Esophagus squamous epithelium (tissue), 5 donors: ENCODE data around the gene TRIM46. TPM values are rescaled to one million over a fixed set of nuclear protein-coding genes. Genes with fewer than 3 reads are reported as not detected.

ENCODE experiments used
- DNase-seq: peaks from one replicate; lab custom pipeline; 2025; lab: John Stamatoyannopoulos, UW
- H3K27ac ChIP-seq, 4 donors: fragments of 200-600 bp; sonication (generic); one replicate each; pipeline ENCODE4 v1.5.1; 2016 to 2019; ENCODE audit warnings: mild to moderate bottlenecking in 1 of 4
- H3K27me3 ChIP-seq, 4 donors: fragments of 200-600 bp; sonication (generic); 1 replicate in 3 of 4; 2 replicates in 1 of 4; pipeline versions ENCODE4 v1.5.1 to v1.6.0; 2017 to 2021; ENCODE audit warnings: antibody characterized with exemption in 1 of 4
- H3K36me3 ChIP-seq, 3 donors: fragments of 200-600 bp; sonication (generic); one replicate each; pipeline ENCODE4 v1.5.1; 2016 to 2019
- H3K4me1 ChIP-seq, 3 donors: fragments of 200-600 bp; sonication (generic); one replicate each; pipeline ENCODE4 v1.5.1; 2017 to 2019
- H3K4me3 ChIP-seq, 4 donors: fragments of 200-600 bp; sonication (generic); 1 replicate in 3 of 4; 2 replicates in 1 of 4; pipeline ENCODE4 v1.5.1; 2016 to 2019; ENCODE audit warnings: mild to moderate bottlenecking in 2 of 4, moderate library complexity in 1 of 4
- H3K9me3 ChIP-seq, 3 donors: fragments of 200-600 bp; sonication (generic); one replicate each; pipeline ENCODE4 v1.5.1; 2016 to 2019
- POLR2A ChIP-seq, 4 donors: fragments of 450-650 bp; IDR thresholded peaks; one replicate each; pipeline ENCODE4 v1.6.1; 2017; ENCODE audit warnings: antibody characterized with exemption in 4 of 4, mild to moderate bottlenecking in 4 of 4, moderate library complexity in 3 of 4
- WGBS, 2 donors: methylation state at CpG; one replicate each; pipeline ENCODE4 v1.1.5; 2018; 5-methylcytosine and 5-hydroxymethylcytosine counted together
- intact Hi-C: fragments of 100-400 bp; cut with DNase I; formaldehyde crosslinking; loops from one replicate; pipeline ENCODE4 v1.15.0; 2022
- total RNA-seq, 4 donors: library from RNA; depleted of rRNA; stranded (reverse); fragments of >200 nt; gene quantifications; one replicate each; pipeline ENCODE4 v1.1.0, GENCODE V29; 2016
- TF ChIP-seq, protein P1 (sequence below), 6 experiments: fragments of 450-650 bp in 4 of 6; fragments of 200-600 bp in 2 of 6; sonication (generic) in 2 of 6; IDR thresholded peaks; one replicate each; pipeline ENCODE4 v1.5.1; 2016 to 2019; ENCODE audit warnings: antibody characterized with exemption in 6 of 6, mild to moderate bottlenecking in 4 of 6, moderate library complexity in 4 of 6
- donor health status: DM: yes; HTN: yes; CAD: no.

TRIM46 gene
- total RNA-seq, 4 donors from 2014 or later = 0.30 to 0.53 (median 0.38) TPM; not detected in 1

- Histone ChIP-seq H3K36me3 (peaks cover 22 to 59% (median 24%) of the 10 kb centered on the region in 3 donors), H3K4me1 (peaks cover 25 to 96% (median 56%) of the 10 kb centered on the region in 3 donors), H3K27me3 (peaks cover 0 to 2% (median 0%) of the 10 kb centered on the region in 4 donors), H3K9me3 (no peaks in the 10 kb centered on the region), H3K4me3 (peak overlapping the region; percentile 55 to 85 (median 76)), H3K27ac (peak overlapping the region; percentile 97 to 100 (median 99))
- WGBS, 2 donors = 4% methylated on average over 15 to 16 of the region's 18 CpGs
- DNase-seq = peak; percentile 52
- intact Hi-C loops = no loop called here
- TF ChIP-seq, protein P1, sequence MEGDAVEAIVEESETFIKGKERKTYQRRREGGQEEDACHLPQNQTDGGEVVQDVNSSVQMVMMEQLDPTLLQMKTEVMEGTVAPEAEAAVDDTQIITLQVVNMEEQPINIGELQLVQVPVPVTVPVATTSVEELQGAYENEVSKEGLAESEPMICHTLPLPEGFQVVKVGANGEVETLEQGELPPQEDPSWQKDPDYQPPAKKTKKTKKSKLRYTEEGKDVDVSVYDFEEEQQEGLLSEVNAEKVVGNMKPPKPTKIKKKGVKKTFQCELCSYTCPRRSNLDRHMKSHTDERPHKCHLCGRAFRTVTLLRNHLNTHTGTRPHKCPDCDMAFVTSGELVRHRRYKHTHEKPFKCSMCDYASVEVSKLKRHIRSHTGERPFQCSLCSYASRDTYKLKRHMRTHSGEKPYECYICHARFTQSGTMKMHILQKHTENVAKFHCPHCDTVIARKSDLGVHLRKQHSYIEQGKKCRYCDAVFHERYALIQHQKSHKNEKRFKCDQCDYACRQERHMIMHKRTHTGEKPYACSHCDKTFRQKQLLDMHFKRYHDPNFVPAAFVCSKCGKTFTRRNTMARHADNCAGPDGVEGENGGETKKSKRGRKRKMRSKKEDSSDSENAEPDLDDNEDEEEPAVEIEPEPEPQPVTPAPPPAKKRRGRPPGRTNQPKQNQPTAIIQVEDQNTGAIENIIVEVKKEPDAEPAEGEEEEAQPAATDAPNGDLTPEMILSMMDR (IDR thresholded peaks at IDR 0.05) = no peak
- peak in 2 of 4 donors; percentile 9 to 54 for TF ChIP-seq POLR2A (IDR thresholded peaks at IDR 0.05)
These were observed 38.7 kb upstream of the TRIM46 start for GRCh38 chr1:155134880-155135414.

DNA sequence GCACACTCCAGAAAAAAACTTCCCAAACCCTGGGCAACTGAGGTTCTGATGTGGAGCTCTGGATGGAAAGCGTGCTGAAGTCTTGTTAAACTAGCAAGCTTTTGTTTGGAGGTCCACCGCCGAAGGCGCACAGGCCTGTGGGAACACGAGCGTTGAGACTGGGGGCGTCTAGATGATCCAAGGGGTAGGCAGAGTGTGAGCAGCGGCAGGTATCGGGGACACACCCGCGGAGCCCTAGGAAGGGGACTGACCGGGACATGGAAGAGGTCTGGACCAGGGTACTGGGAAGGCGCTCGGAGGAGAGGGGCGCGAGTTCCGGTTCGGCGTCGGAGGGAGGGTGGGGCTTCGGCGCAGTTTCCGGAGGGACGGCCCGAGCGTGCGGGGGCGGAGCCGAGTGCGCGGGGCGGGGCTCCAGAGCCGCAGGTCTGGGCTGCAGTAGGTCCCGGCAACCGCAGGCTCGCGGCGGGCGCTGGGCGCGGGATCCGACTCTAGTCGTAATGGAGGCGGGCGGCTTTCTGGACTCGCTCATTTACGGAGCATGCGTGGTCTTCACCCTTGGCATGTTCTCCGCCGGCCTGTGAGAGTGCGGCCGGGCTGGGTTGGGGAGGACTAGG, 38.1 kb upstream of the TRIM46 start, which contains the start of gene SLC50A1:
TSS of gene SLC50A1 (plus strand) at position 438 of the 614 bp plus-strand sequence. CDS start at position 498, 60 bp downstream.
- intact Hi-C loops = no loop called here
- peaks cover 25 to 93% (median 56%) of the 10 kb centered on the region in 3 donors for H3K4me1 ChIP-seq

DNA sequence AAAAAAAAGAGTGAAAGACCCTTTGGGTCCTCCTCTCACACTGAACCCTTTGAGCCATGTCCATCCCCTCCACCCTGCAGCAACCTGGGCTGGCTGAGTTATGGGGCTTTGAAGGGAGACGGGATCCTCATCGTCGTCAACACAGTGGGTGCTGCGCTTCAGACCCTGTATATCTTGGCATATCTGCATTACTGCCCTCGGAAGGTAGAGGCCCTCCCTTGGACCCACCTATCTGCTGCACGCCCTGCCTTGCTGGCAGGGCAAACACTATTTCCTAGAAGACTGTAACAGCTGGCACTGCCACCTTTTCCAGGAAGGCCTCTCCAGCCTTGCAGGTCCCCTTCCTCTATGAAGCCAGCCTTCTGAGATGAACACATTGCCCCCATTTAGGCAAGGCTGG, 36.9 kb upstream of the TRIM46 start:
- WGBS, 2 donors = 0 to 11% methylated on average over 4 to 6 of the region's 6 CpGs
- Histone ChIP-seq H3K27me3 (no peaks in the 10 kb centered on the region), H3K36me3 (peaks cover 15 to 46% (median 16%) of the 10 kb centered on the region in 3 donors), H3K4me1 (peaks cover 25 to 84% (median 50%) of the 10 kb centered on the region in 3 donors), H3K9me3 (no peaks in the 10 kb centered on the region), H3K27ac (peak overlapping the region; percentile 97 to 100 (median 99)), H3K4me3 (peak overlapping the region; percentile 55 to 85 (median 76))
- TF ChIP-seq, protein P1 (IDR thresholded peaks at IDR 0.05) = peak in 1 of 6 experiments; percentile 17
- no peak for TF ChIP-seq POLR2A (IDR thresholded peaks at IDR 0.05)
- intact Hi-C loops = no loop called here
- DNase-seq = no peak

More for the DNA sequence above, 38.1 kb upstream of the TRIM46 start, which contains the start of gene SLC50A1:
- Histone ChIP-seq H3K36me3 (peaks cover 22 to 59% (median 24%) of the 10 kb centered on the region in 3 donors), H3K9me3 (no peaks in the 10 kb centered on the region), H3K27me3 (no peaks in the 10 kb centered on the region), H3K4me3 (peak within 1 kb of the TSS; percentile 55 to 85 (median 76)), H3K27ac (peak within 1 kb of the TSS; percentile 97 to 100 (median 99))
- peak; percentile 53 for DNase-seq
- TF ChIP-seq POLR2A (IDR thresholded peaks at IDR 0.05) = peak in 3 of 4 donors; percentile 25 to 96 (median 86)
- TF ChIP-seq, protein P1 (IDR thresholded peaks at IDR 0.05) = peak; percentile 3 to 75 (median 50)
- WGBS, 2 donors = 0 to 3% methylated on average over 8 of the region's 52 CpGs

- no peak for DNase-seq
- peaks cover 25 to 78% (median 44%) of the 10 kb centered on the region in 3 donors for H3K4me1 ChIP-seq
- TF ChIP-seq, protein P1 (IDR thresholded peaks at IDR 0.05) = no peak
- no peak for TF ChIP-seq POLR2A (IDR thresholded peaks at IDR 0.05)
- H3K27me3 ChIP-seq = no peaks in the 10 kb centered on the region
- no peaks in the 10 kb centered on the region for H3K9me3 ChIP-seq
- H3K4me3 ChIP-seq = peak overlapping the region in 2 of 4 donors; percentile 77 to 85
- WGBS, 2 donors = 89 to 91% methylated on average over 4 to 6 of the region's 6 CpGs
- H3K36me3 ChIP-seq = peaks cover 12 to 40% (median 15%) of the 10 kb centered on the region in 3 donors
- intact Hi-C loops = no loop called here
- peak overlapping the region; percentile 97 to 100 (median 99) for H3K27ac ChIP-seq
These were observed 36.3 kb upstream of the TRIM46 start for GRCh38 chr1:155137154-155137949.
